Measurements from ENCODE around the gene KLK14.

Gene KLK14

GRCh38 chr19:51120160-51120559, 37.5 kb upstream of the KLK14 start:
- no peak overlapping the region for H3K27ac Mint-ChIP-seq
- peaks cover 45% of the 10 kb centered on the region for H3K4me1 Mint-ChIP-seq (ENCODE audit: low read depth)
- no peak overlapping the region for H3K4me3 Mint-ChIP-seq
- H3K36me3 Mint-ChIP-seq (ENCODE audit: low read depth), result no peaks in the 10 kb centered on the region
- H3K9me3 Mint-ChIP-seq, result no peaks in the 10 kb centered on the region
- no peak for DNase-seq (ENCODE audit: low spot score)
- peaks cover 3% of the 10 kb centered on the region for H3K27me3 Mint-ChIP-seq (ENCODE audit: low read depth)

- no peak overlapping the region for H3K27ac Mint-ChIP-seq
- no peak for DNase-seq (ENCODE audit: low spot score)
- H3K36me3 Mint-ChIP-seq (ENCODE audit: low read depth), result no peaks in the 10 kb centered on the region
- peaks cover 3% of the 10 kb centered on the region for H3K27me3 Mint-ChIP-seq (ENCODE audit: low read depth)
- H3K9me3 Mint-ChIP-seq, result no peaks in the 10 kb centered on the region
- peaks cover 46% of the 10 kb centered on the region for H3K4me1 Mint-ChIP-seq (ENCODE audit: low read depth)
- no peak overlapping the region for H3K4me3 Mint-ChIP-seq
Observed at GRCh38 chr19:51119611-51120010, 36.9 kb upstream of the KLK14 start.

GRCh38 chr19:51119101-51119500, 36.4 kb upstream of the KLK14 start:
- no peak for DNase-seq (ENCODE audit: low spot score)
- Mint-ChIP-seq H3K4me3 (no peak overlapping the region), H3K36me3 (ENCODE audit: low read depth) (no peaks in the 10 kb centered on the region), H3K27ac (no peak overlapping the region), H3K9me3 (no peaks in the 10 kb centered on the region), H3K27me3 (ENCODE audit: low read depth) (peaks cover 3% of the 10 kb centered on the region), H3K4me1 (ENCODE audit: low read depth) (peaks cover 47% of the 10 kb centered on the region)

- peaks cover 27% of the 10 kb centered on the region for H3K4me1 Mint-ChIP-seq (ENCODE audit: low read depth)
Observed at GRCh38 chr19:51116736-51117286, 34.1 kb upstream of the KLK14 start.

GRCh38 chr19:51114087-51114729, 31.5 kb upstream of the KLK14 start:
- peak; percentile 45 for DNase-seq (ENCODE audit: low spot score)
- peaks cover 3% of the 10 kb centered on the region for H3K27me3 Mint-ChIP-seq (ENCODE audit: low read depth)
- H3K4me1 Mint-ChIP-seq (ENCODE audit: low read depth), result peaks cover 21% of the 10 kb centered on the region
- peak overlapping the region; percentile 16 for H3K27ac Mint-ChIP-seq
- no peaks in the 10 kb centered on the region for H3K36me3 Mint-ChIP-seq (ENCODE audit: low read depth)
- no peaks in the 10 kb centered on the region for H3K9me3 Mint-ChIP-seq
- H3K4me3 Mint-ChIP-seq, result peak overlapping the region; percentile 22

More at GRCh38 chr19:51116736-51117286, 34.1 kb upstream of the KLK14 start:
- Mint-ChIP-seq H3K4me3 (no peak overlapping the region), H3K27ac (no peak overlapping the region), H3K36me3 (ENCODE audit: low read depth) (no peaks in the 10 kb centered on the region), H3K27me3 (ENCODE audit: low read depth) (peaks cover 3% of the 10 kb centered on the region), H3K9me3 (no peaks in the 10 kb centered on the region)
- DNase-seq (ENCODE audit: low spot score), result no peak

DNA sequence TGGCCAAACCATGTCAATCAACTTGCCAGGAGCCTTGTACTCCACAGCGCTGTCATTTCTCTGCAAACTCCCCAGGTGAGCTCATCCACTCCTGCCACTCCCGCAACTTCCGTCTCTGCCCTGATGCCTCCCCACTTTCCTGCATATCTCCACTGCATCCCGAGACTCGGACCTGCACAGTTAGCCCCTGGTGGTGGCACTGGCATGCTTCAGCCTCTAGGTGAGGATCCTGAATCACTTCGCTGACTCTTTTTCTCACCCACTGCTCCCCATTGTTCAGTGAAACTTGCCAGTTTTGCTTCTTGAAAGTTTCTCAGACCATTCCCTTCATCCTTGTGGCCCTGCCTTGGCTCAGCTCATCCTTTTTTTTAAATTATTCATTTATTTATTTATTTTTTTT, 28.9 kb upstream of the KLK14 start:
- Mint-ChIP-seq H3K4me3 (no peak overlapping the region), H3K36me3 (ENCODE audit: low read depth) (no peaks in the 10 kb centered on the region), H3K27me3 (ENCODE audit: low read depth) (no peaks in the 10 kb centered on the region), H3K9me3 (no peaks in the 10 kb centered on the region), H3K27ac (no peak overlapping the region), H3K4me1 (ENCODE audit: low read depth) (peaks cover 31% of the 10 kb centered on the region)
- no peak for DNase-seq (ENCODE audit: low spot score)

DNA sequence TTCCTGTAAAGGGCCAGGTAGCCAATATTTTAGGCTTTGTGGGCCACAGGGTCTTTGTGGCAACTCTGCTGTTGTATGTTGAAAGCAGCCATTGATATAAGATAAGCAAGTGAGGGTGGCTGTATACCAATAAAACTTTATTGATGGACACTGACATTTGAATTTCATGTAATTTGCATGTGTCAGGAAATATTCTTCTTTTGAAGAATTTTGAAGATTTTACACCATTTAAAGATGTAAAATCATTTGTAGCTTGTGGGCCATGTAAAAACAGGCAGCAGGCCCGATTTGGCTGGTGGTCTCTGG, 27.9 kb upstream of the KLK14 start:
- H3K27ac Mint-ChIP-seq, result no peak overlapping the region
- no peaks in the 10 kb centered on the region for H3K9me3 Mint-ChIP-seq
- DNase-seq (ENCODE audit: low spot score), result no peak
- no peaks in the 10 kb centered on the region for H3K27me3 Mint-ChIP-seq (ENCODE audit: low read depth)
- H3K4me3 Mint-ChIP-seq, result no peak overlapping the region
- H3K36me3 Mint-ChIP-seq (ENCODE audit: low read depth), result no peaks in the 10 kb centered on the region
- H3K4me1 Mint-ChIP-seq (ENCODE audit: low read depth), result peaks cover 31% of the 10 kb centered on the region

- Mint-ChIP-seq H3K9me3 (no peaks in the 10 kb centered on the region), H3K27ac (peak overlapping the region; percentile 96), H3K27me3 (ENCODE audit: low read depth) (no peaks in the 10 kb centered on the region), H3K4me3 (peak overlapping the region; percentile 95), H3K4me1 (ENCODE audit: low read depth) (peaks cover 21% of the 10 kb centered on the region), H3K36me3 (ENCODE audit: low read depth) (peaks cover 4% of the 10 kb centered on the region)
- no peak for DNase-seq (ENCODE audit: low spot score)
Observed at GRCh38 chr19:51108805-51109146, 26.1 kb upstream of the KLK14 start.

DNA sequence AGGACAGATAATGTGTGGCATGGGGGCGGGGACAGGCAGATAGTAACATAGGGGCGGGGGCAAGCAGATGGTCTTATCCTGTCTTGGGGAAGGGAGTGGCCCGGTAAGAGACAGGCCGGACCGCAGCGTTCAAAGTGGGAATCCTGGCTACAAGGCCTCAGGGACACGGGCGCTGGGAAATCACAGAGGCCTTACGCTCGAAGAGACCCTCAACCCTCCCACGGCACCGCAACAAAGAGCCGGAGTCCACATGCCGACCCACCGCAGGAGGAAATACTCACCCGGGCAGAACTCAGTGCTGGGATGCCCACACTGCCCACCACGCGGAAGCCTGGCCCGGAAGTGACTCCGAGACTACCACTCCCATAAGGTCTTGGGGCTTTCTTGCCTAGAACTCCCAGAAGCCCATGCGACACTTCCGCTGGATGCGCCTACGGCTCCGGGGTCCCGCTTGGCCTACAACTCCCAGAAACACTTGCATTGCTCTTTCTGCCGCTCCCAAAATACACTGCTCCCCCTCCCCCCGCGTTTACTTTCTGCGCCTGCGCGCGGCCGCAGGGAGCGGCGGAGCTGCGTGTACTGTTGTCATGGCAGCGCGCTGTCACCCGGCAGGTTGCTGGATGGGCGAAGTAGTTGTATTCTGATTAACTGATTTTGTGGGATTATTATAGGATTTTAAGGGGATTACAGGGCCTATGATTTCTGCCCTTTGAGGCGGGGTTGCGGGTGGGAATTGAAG, 25.5 kb upstream of the KLK14 start, which contains the start of gene CTU1:
CTU1 (minus strand) TSS at position 344 of the 739 bp plus-strand sequence. CDS start 3,840 bp downstream, outside the sequence.
- H3K9me3 Mint-ChIP-seq, result no peaks in the 10 kb centered on the region
- H3K4me3 Mint-ChIP-seq, result peak within 1 kb of the TSS; percentile 95
- H3K4me1 Mint-ChIP-seq (ENCODE audit: low read depth), result peaks cover 21% of the 10 kb centered on the region
- peak; percentile 99 for DNase-seq (ENCODE audit: low spot score)
- peaks cover 8% of the 10 kb centered on the region for H3K36me3 Mint-ChIP-seq (ENCODE audit: low read depth)
- peak within 1 kb of the TSS; percentile 96 for H3K27ac Mint-ChIP-seq
- no peaks in the 10 kb centered on the region for H3K27me3 Mint-ChIP-seq (ENCODE audit: low read depth)

DNA sequence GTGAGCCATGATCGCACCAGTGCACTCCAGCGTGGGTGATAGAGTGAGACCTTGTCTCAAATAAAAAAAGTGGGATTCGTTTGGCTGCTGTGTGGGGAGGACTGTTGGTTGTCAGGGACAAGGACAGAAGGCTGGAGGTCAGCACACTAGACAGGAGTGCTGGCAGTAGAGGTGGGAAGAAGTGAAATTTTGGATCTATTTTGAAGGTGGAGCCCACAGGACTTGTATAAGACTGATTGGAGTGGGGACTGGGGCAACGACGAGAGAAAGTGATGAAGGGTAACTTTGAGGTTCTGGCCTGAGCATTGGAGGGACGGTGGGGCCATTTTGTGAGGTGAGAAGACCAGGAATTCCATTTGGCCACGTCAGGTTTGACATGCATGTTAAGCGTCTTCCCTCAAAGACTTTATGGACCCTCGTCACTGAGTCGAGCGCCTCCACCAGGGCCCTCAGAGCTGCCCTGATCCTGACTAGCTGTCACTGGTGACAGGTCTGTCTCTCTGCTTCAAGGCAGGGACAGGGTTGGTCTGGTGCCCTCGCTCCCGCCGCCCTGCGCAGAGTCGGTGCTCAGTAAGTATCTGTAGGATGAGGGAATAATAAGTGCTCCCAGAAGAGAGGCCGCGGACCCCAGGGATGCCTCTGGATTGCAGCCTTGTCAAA, 24.8 kb upstream of the KLK14 start:
- Mint-ChIP-seq H3K36me3 (ENCODE audit: low read depth) (peaks cover 11% of the 10 kb centered on the region), H3K27ac (peak overlapping the region; percentile 96)
- no peak for DNase-seq (ENCODE audit: low spot score)

GRCh38 chr19:51103926-51104341, 21.2 kb upstream of the KLK14 start:
- Mint-ChIP-seq H3K4me3 (no peak overlapping the region), H3K9me3 (no peaks in the 10 kb centered on the region), H3K27ac (no peak overlapping the region), H3K4me1 (ENCODE audit: low read depth) (peaks cover 20% of the 10 kb centered on the region), H3K27me3 (ENCODE audit: low read depth) (no peaks in the 10 kb centered on the region), H3K36me3 (ENCODE audit: low read depth) (peaks cover 28% of the 10 kb centered on the region)
- no peak for DNase-seq (ENCODE audit: low spot score)

More for the DNA sequence above, 24.8 kb upstream of the KLK14 start:
- Mint-ChIP-seq H3K4me3 (peak overlapping the region; percentile 95), H3K27me3 (ENCODE audit: low read depth) (no peaks in the 10 kb centered on the region), H3K9me3 (no peaks in the 10 kb centered on the region), H3K4me1 (ENCODE audit: low read depth) (peaks cover 21% of the 10 kb centered on the region)

DNA sequence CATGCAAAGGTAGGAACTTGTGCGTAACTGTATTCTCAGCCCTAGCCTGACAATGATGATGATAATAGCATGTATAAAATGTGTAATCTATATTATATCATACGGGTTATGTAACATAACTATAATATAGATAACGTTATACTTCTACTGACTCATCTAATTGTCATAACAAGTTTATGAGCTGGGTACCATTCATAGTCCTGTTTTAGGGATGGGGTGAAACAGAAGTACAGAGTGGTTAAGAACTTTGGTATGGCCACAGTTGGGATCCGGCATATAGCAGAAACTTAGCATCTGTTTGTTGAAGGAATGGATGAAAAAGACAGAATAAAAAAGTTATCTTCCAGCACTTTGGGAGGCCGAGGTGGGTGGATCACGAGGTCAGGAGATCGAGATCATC, 20.3 kb upstream of the KLK14 start:
- Mint-ChIP-seq H3K9me3 (no peaks in the 10 kb centered on the region), H3K4me1 (ENCODE audit: low read depth) (peaks cover 15% of the 10 kb centered on the region), H3K27ac (no peak overlapping the region), H3K4me3 (no peak overlapping the region), H3K27me3 (ENCODE audit: low read depth) (no peaks in the 10 kb centered on the region), H3K36me3 (ENCODE audit: low read depth) (peaks cover 28% of the 10 kb centered on the region)
- DNase-seq (ENCODE audit: low spot score), result no peak

- Mint-ChIP-seq H3K4me3 (no peak overlapping the region), H3K9me3 (no peaks in the 10 kb centered on the region), H3K27me3 (ENCODE audit: low read depth) (no peaks in the 10 kb centered on the region), H3K36me3 (ENCODE audit: low read depth) (peaks cover 34% of the 10 kb centered on the region), H3K4me1 (ENCODE audit: low read depth) (peaks cover 15% of the 10 kb centered on the region), H3K27ac (no peak overlapping the region)
- no peak for DNase-seq (ENCODE audit: low spot score)
Observed at GRCh38 chr19:51101171-51101865, 18.6 kb upstream of the KLK14 start.

DNA sequence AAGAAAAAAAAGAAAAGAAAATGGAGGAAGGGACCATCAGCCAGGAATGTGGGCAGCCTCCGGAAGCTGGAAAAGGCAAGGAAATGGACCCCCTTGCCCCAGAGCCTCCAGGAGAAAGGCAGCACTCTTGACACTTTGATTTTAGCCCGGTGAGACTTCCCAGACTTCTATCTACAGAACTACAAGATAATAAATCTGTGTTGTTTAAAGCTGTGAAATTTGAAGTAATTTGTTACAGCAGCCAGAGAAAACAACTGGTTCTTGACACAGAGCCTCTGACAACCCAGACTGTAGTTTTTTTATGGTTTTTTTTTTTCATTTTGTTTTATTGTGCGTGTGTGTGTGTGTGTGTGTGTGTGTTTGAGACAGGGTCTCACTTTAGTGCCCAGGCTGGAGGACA, 17.9 kb upstream of the KLK14 start:
- H3K27ac Mint-ChIP-seq, result no peak overlapping the region

More for the DNA sequence above, 17.9 kb upstream of the KLK14 start:
- Mint-ChIP-seq H3K4me1 (ENCODE audit: low read depth) (peaks cover 13% of the 10 kb centered on the region), H3K9me3 (no peaks in the 10 kb centered on the region), H3K27me3 (ENCODE audit: low read depth) (no peaks in the 10 kb centered on the region), H3K4me3 (no peak overlapping the region), H3K36me3 (ENCODE audit: low read depth) (peaks cover 34% of the 10 kb centered on the region)
- DNase-seq (ENCODE audit: low spot score), result no peak
